CD4-positive, alpha-beta T cell treated with Interleukin-4 for 4 hours (primary cell): ENCODE data around the gene THAP3.
"Not testable (repeated sequence)": the region's sequence is repeated elsewhere in the genome, so short reads cannot be mapped to it uniquely, and the experiment has no call there.

Experiments used
- DNase-seq: peaks from one replicate; pipeline ENCODE4 v3.0.0-alpha.2; 2020

The THAP3 gene

DNA sequence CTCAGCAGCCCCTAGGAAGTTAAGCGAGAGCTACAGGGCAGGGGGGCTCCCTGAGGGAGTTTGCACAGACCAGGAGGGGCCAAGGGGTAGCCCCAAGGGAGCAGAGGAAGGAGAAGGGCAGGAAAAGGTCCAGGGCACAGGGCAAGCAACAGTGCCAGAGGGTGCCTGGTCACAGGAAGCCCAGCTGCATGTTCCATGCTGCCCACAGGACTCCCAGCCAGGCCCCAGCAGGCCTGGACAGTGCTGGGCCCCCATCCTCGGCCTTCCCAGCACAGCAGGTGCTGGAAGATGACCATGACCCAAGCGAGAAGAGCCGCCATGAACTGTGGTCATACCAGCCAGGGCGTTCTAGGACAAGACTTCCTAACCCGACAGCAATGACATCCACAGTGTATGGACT is 33.0 kb upstream of the THAP3 start:
- no peak for DNase-seq

GRCh38 chr1:6592441-6592840 is 32.2 kb upstream of the THAP3 start:
- DNase-seq = no peak

DNA sequence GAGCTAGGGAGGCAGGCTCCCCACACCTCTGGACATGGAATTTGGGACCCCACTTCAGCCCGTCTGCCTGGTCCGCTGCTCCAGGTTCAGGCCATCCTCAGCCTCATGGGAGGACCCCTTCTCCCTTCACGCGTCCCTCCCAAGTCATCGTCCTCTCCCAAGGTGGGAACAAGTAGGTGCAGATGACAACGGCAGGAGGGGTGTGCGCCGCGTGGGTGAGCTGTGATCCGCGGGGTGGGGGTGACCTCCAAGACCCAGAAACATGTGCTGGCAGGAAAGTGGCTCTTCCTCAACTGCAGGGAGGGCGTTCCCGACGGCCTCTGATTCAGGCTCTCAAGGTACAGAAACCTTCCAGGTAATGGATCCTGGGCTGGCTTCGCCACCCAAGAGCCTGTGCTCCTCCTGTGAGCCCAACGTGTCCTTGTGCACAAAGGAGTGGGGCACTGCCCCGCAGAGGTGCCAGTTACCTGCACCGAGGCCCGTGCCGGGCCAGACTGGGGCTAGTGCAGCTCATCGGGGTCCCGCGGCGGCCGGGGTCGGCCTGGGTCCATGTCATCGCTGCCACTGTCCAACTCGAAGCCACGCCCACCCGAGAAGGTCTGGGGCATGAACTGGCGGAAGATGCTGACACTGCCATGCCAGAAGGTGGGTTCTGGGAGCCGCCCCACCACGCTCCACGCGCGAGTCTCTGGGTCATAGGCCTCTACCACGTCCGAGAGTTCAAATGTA is 31.6 kb upstream of the THAP3 start:
- no peak for DNase-seq

DNA sequence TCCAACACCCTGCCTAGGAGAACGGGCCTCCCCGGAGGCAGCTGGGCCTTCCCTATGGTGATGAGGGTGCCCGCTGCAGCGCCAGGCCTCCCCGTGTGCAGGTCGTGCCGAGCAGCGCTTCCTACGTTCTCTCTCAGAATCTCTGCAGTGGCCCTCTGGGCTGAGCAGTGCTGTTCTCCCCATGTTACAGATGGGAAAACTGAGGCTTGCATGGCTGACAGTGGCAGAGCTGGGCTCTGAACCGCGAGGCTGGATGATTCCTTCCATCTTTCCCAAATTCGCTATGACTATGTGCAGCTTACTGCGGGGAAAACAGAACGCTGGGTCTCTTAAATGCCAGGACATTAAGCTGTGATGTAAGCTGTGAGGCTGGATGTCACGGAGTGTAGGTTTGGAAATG is 30.9 kb upstream of the THAP3 start:
- DNase-seq = no peak

GRCh38 chr1:6594977-6595740 is 29.5 kb upstream of the THAP3 start:
- DNase-seq = no peak

- no peak for DNase-seq
Measured at GRCh38 chr1:6596351-6596750, 28.3 kb upstream of the THAP3 start.

DNA sequence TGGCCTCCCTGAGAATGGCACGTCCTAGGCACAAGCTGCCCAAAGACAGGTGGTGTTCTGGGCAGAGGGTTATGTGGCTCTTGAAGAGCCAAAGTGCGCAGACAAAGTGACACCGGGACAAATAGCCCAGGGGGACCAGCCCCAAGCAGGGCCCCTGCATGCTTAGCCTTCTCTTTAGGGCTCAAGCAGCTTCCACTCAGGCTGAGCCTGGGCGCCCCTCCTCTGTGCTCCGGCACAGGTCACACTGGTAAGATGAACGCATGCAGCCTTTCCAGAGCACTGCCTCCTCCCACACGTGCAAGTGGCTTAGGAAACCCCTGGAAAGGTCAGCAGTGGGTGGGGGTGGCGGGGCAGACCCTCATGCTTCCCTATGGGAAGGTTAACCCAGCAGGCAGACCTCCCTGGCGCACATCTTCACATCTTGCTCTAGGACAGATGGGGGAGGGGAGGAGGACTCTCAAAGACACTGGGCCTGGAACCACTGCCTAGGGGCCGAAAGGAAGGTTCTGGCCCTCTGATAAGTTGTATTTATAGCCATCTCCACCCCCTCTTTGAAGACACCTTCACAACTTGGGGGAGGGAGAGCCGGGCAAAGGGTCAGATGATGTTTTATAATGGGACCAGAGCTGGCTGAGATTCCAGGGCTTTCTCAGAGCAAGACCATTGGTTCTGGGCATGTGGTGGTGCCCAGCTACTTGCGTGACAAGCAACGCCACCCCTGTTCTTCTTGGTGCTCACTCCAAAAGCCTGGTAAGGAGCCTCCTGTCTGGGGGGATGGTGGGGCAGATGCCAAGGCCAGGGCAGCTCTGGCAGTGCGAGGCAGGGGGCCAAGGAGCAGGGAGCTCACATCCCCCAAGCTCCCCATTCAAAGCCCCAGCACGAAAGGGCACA is 27.5 kb upstream of the THAP3 start:
- DNase-seq = no peak

GRCh38 chr1:6597777-6598131 is 26.9 kb upstream of the THAP3 start:
- no peak for DNase-seq

GRCh38 chr1:6599141-6599975 is 25.3 kb upstream of the THAP3 start:
- peak; percentile 63 for DNase-seq

GRCh38 chr1:6599991-6600390 is 24.7 kb upstream of the THAP3 start:
- not testable (repeated sequence) for DNase-seq

DNA sequence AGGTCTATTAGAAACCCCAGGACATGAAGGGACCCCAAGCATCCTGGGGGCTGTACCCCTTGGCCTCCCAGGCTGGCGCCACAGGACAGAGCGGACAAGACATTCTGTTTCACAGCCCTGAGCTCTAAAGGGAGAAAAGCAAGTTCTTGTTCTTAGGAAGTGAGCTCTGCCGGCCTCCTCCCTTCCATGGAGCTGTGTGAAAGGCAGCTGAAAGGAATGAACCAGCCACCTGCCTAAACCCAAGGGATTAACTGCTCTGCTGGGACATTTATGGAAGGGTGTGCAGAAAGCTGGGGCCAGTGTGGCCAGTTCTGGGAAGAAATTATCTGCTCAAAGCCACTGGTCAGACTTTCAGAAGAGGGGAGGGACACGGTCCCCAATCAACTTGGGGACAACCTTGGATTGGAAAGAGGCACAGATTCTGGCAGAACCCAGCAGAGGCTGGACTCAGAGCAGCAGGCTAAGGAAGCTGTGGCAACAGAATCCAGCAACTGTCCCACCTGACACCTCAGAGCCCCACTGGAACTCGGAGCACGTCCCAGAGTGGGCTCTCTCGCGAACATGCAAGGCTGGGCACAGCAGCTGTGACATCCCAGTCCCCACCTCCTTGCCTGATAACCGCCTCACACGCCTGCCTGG is 24.1 kb upstream of the THAP3 start:
- DNase-seq = no peak

- peak; percentile 93 for DNase-seq
Measured at GRCh38 chr1:6601049-6601922, 23.4 kb upstream of the THAP3 start.

DNA sequence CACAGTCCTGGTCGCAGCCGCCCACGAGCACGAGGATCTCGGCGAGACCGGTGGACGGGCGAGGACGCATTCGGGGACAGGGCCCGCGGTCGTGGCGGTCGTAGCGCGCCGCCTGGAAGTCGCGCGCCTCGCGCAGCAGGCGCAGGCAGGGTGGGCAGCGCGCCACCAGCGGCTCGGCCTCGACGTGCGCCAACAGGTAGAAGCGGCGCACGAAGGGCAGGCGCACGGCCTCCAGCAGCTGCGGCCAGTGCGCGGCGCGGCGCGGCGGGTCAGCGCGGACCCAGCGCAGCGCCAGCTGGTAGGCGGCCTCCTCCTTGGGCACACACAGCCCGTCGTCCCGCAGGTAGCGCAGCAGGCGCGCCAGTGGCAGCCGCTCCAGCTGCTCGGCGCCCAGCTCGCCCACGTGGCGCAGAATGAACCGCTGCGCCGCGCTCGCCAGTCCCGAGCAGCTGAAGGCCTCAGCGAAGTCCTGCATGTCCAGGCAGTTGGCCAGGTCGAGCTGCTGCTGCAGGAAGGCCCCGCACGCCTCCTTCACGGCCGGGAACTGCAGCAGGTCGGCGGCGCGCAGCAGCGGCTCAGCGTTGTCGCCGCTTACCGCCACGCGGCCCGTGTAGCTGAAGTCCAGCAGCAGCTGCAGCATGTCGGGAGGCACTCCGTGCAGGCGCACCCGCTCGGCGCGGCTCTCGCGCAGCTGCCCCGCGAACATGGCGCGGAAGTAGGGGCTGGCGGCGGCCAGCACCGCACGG is 22.6 kb upstream of the THAP3 start:
- DNase-seq = no peak

DNA sequence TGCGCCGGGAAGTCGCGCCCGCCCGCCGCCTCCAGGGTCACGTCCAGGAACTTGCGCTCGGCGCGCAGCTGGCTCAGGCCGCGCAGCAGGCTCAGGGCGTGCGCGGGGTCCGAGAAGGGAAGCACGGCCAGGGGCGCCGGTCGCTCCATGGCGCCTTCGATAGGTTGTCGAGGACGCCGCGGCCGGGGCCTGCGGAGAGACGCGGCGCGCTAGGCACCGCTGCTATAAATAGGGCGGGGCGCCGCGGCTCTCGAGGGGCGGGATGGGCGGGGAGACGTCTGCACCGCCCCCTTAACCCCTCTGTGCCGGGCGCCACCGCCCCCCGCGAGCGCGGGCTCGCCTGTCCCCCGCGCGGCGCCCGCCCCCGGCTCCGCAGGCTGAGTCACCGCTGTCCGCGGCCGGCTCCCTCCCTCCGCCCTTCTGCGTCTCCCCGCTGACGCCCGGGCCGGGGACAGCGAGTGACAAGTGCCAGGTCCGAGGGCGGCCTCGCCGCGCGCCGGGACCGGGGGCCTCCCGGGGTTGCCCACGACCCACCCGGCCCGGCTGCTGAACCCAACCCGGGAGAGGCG is 21.9 kb upstream of the THAP3 start, which contains the start of gene KLHL21:
Gene KLHL21, minus strand, starts transcription at position 201 of the 569 bp plus-strand sequence. Its CDS starts 52 bp downstream, at position 149.
- DNase-seq = peak; percentile 91

DNA sequence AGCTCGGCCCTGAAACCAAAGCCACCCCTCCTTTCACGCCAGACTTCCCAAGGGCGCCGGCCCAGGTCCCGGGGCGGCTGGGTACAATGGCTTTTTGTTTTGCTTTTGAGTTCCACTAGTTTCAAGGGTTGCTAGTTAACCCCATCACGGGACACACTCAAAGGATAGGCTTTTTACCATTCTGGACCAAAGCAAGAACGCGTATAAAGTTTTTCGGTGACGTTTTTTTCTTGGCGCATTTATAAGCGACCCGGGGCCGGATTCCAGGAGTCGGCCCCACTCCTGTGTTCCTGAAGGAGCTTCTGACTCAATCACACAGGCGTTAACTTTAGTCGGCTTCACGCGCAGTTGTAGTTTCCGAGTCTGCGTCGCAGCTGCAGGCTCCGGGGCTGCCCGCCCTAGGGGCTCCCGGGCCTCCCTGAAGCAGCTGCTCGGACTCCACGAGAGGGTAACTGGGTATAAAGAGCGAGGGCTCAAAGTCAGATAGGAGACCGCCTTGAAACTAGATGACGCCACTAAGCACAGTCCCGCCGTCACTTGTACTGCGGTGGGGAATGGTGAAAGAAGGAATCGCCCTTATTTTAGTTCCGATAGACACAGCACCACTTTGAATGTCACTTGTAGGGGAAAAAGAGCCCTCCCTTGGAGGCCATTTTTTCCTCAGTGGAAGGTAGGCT is 21.3 kb upstream of the THAP3 start:
- peak; percentile 58 for DNase-seq

DNA sequence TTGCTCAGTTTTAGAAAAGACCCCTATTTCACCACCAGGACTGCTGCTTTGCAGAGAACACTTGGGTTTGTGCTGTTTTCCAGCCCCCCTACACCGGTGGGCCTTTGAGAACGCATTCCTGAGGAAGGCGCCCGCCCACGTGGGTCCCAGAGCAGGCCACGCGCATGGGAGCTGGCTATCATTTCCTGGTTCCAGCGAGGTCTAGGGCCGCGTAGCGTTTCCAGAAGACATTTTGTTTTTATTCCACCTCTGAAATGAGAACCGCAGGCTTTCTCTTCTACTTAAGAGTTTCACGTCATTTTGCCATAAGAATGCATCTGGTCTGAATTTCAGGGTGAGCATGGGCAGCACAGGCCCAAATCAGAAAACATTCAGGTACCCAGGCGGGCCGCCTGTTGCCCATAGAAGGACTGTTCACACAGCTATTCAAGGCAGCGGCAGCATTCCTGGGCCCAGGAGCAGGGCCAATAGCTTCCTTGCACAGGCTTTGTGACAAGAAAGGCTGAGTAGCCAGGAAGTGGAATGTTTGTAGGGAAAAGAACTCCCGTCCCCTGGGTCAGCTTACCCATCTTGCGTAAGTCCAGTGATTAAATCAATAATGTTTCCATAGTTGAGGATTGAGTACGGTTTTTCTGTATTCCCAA is 20.6 kb upstream of the THAP3 start:
- DNase-seq = no peak

GRCh38 chr1:6612641-6613360 is 11.9 kb upstream of the THAP3 start:
- no peak for DNase-seq
